Left cardiac atrium (tissue), 4 donors: ENCODE data around the gene MXD4. TPM values are rescaled to one million over a fixed set of nuclear protein-coding genes. Genes with fewer than 3 reads are reported as not detected.

Experiments used
- ATAC-seq, 2 donors: fragments of 200-7000 bp; cut with Tn5 transposase; one replicate each; pipeline ENCODE4 v1.9.1; 2020; ENCODE audit warnings: mild to moderate bottlenecking in 2 of 2, moderate library complexity in 2 of 2
- DNase-seq: peaks from one replicate; pipeline ENCODE4 v3.0.0-alpha.2; 2020
- intact Hi-C, 2 donors: fragments of 100-400 bp; cut with DNase I; formaldehyde crosslinking; loops; one replicate each; pipeline versions ENCODE4 v1.14.1 to v1.15.1; 2022 to 2023
- total RNA-seq, 2 donors: library from RNA; stranded (reverse); fragmentation: NEBNext Ultra II Directional; extraction: Animal tissue kit (Norgen Biotek cat#: 25700); gene quantifications; one replicate each; pipeline ENCODE4 v1.2.1, GENCODE V29; 2021
- donor health status: DM: no; HTN: yes; CAD: no.
- donor health status: DM: no; HTN: yes; CAD: no; lungs with severe emphysema.
- donor health status: DM: yes; HTN: yes; CAD: no.
- donor health status: Dilated cardiomyopathy.

Gene MXD4
- total RNA-seq, 2 donors from 2014 or later, result 27.7 to 46.9 TPM

DNA sequence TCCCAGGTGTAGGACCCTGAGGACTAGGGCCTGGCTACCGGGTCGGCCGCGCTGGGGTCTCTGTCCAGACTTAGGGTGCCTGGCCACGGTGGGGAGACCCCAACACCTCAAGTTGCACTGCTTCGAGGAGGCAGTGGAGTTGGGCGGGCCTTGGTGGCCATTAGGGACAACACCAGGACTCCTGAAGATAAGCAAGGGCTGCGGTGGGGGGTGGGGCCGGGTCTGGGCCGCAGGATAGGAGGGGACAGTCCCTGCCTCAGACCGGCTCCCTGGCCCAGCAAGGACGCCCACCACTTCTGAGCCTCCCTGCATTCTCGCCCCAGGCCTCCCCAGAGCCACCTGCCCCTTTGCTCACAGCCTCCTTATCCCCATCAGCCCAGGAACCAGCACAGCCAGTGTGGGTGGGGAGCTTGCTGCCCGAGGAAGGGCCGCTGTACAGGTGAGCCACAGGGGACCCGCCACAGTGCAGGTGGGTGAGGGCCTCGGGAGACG lies 5.5 kb upstream of the MXD4 start:
- ATAC-seq, result no peak
- intact Hi-C loops, result loop anchor here in 1 of 2 donors (10.0 kb wide), 1 partner anchor 147 kb away; the partner anchor contains the start of genes CFAP99 and ZFYVE28
- DNase-seq, result no peak

DNA sequence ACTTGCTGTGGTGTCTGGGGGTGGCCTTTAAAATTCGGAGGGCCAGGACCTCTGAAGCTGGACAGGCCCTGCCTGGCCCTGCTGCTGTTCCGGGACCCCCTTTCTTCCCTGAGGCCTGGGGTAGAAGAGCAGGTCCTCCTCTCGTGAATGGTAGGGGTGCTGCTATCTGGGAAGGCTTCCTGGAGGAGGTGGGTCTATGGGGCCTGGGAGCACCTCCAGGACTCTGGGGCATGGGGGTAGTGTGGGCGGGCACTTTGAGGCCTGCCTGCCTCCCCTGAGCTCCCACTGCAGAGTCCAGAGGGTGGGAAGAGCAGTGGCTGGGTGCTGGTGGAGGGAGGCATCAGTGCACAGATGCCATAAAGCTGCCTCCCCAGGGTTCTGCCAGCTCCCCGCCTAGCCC lies 4.9 kb upstream of the MXD4 start:
- intact Hi-C loops, result loop anchor here in 1 of 2 donors (10.0 kb wide), 1 partner anchor 148 kb away; the partner anchor contains the start of genes CFAP99 and ZFYVE28
- DNase-seq (no peak), ATAC-seq (no peak)

DNA sequence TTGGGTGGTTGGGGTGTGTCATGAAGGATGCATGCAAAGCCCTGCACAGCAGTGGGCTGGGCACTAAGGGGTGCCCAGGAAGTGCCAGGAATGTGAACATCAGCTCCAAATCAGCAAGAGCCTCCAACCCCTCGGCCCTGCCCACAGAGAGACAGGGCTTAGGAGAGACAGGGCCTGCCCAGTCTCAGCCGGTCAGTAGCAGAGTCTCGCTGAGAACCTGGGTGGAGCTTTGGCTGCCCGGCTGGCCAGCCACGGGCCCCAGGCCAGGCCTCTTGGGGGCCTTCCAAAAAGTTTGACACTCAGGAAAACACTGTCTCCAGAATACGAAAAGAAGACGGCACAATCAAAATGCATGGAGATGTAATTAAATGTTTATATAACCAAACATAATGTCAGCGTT lies 4.3 kb upstream of the MXD4 start:
- intact Hi-C loops, result loop anchor here in 1 of 2 donors (10.0 kb wide), 1 partner anchor 149 kb away; the partner anchor contains the start of genes CFAP99 and ZFYVE28
- ATAC-seq (peak in 1 of 2 donors; percentile 16), DNase-seq (peak; percentile 78)

DNA sequence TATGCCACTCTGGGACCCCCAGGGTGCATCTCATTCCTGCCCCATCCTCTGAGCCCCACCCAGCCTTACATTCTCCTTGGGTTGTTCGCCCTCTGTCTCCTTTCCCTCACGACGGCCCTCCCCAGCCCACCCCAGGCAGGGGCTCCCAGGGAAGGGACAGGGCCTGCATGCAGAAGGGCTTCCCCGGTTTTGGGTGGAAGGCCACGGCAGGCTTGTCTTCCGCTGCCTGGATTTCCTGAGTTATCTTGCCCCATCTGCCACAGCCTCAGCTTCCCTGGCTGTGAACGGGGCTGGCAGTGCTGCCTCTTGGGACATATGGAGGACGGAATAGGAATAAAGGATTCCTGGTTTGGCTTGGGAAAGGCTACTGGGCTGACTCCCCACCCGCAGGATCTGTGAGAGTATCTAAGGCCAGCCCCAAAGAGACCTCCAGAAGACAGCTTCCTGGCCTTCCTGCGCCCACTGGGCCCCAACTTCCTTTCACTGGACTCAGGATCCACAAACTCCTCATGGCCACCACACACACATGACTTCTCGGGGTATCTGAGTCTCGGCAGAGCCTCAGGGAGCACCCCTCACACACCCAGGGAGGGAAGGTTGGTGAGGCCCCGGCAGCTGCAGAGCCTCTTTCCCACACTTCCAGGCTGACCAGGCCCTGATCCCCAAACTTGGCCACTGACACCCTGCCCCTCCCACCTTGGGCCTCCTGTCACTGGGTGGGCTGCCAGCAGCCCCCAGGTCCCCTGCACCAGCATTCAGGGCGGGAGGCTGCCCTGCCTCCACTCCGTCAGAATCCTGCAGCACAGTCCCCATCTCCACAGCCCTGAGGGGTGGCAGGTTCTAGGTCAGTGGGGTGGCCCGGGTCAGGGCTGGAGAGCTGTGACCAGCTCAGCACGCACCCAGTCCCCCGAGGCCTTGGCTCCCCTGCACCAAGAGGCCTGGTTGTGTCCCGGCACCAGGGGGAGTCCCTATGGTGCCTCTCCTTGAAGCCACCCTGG lies 3.5 kb upstream of the MXD4 start:
- DNase-seq (peak; percentile 10), ATAC-seq (no peak)
- intact Hi-C loops, result loop anchor here in 1 of 2 donors (10.0 kb wide), 1 partner anchor 149 kb away; the partner anchor contains the start of genes CFAP99 and ZFYVE28

- DNase-seq (peak; percentile 24), ATAC-seq (no peak)
- intact Hi-C loops, result loop anchor here in 1 of 2 donors (10.0 kb wide), 1 partner anchor 150 kb away; the partner anchor contains the start of genes CFAP99 and ZFYVE28
These were observed 2.7 kb upstream of the MXD4 start for GRCh38 chr4:2264481-2265041.

GRCh38 chr4:2263926-2264321 lies 2.0 kb upstream of the MXD4 start:
- intact Hi-C loops, result loop anchor here in 1 of 2 donors (10.0 kb wide), 1 partner anchor 151 kb away; the partner anchor contains the start of genes CFAP99 and ZFYVE28
- ATAC-seq (no peak), DNase-seq (peak; percentile 18)

- ATAC-seq, result no peak
- intact Hi-C loops, result loop anchor here in 1 of 2 donors (10.0 kb wide), 1 partner anchor 152 kb away; the partner anchor contains the start of genes CFAP99 and ZFYVE28
These were observed 988 bp upstream of the MXD4 start for GRCh38 chr4:2262944-2263250.

GRCh38 chr4:2262145-2262943 lies 435 bp upstream of the MXD4 start:
- ATAC-seq (peak; percentile 94 to 95), DNase-seq (peak; percentile 100)
- intact Hi-C loops, result loop anchor here in 1 of 2 donors (10.0 kb wide), 1 partner anchor 152 kb away; the partner anchor contains the start of genes CFAP99 and ZFYVE28

More at GRCh38 chr4:2262944-2263250, 988 bp upstream of the MXD4 start:
- no peak for DNase-seq

- intact Hi-C loops, result loop anchor here in 1 of 2 donors (10.0 kb wide), 1 partner anchor 154 kb away; the partner anchor contains the start of genes CFAP99 and ZFYVE28
- DNase-seq, result peak; percentile 65
These were observed 628 bp downstream of the MXD4 start for GRCh38 chr4:2261110-2261852.

GRCh38 chr4:2260344-2261109 lies 1.4 kb downstream of the MXD4 start:
- intact Hi-C loops, result loop anchor here in 1 of 2 donors (10.0 kb wide), 1 partner anchor 154 kb away; the partner anchor contains the start of genes CFAP99 and ZFYVE28
- DNase-seq, result peak; percentile 40

More at GRCh38 chr4:2261110-2261852, 628 bp downstream of the MXD4 start:
- ATAC-seq, result peak in 1 of 2 donors; percentile 7

DNA sequence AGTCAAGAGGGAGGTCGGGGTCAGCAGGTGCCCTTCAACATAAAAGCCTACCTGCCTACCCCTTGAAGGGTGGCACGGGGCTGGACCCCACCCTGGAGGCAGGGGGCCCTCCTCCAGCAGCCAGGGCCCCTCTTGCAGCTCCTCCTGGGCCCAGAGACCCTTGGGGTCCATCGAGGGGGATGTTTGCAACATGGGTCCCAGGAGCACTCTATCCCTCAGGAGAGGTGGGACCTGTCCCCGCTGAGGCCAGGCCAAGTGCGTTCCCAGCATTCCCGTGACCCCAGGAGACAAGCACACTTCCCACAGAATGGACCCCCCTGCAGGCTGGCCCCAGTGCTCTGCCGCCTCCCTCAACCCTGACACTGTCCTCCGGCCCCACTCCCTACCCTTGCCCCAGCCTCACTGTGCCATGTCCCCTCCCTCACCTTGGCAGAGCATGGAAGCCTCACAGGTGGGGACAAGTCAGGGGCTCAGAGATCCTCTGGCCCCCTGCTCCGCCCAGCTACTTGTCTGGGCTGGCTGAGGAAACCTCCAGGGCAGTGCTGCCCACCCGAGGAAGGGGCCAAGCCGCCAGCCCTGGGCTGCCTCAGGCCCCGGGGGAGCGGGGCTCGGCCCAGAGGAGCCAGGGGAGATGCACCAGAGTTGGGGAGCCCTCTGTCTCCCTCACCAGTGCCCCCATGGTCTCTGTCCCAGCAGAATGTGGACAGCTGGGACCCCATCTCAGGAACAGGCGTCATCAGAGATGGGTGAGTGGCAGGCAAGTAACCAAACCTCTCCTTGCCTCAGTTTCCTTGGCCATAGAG lies 2.2 kb downstream of the MXD4 start:
- ATAC-seq, result no peak
- intact Hi-C loops, result loop anchor here in 1 of 2 donors (10.0 kb wide), 1 partner anchor 155 kb away; the partner anchor contains the start of genes CFAP99 and ZFYVE28
- peak; percentile 18 for DNase-seq

More at GRCh38 chr4:2260344-2261109, 1.4 kb downstream of the MXD4 start:
- ATAC-seq, result no peak

DNA sequence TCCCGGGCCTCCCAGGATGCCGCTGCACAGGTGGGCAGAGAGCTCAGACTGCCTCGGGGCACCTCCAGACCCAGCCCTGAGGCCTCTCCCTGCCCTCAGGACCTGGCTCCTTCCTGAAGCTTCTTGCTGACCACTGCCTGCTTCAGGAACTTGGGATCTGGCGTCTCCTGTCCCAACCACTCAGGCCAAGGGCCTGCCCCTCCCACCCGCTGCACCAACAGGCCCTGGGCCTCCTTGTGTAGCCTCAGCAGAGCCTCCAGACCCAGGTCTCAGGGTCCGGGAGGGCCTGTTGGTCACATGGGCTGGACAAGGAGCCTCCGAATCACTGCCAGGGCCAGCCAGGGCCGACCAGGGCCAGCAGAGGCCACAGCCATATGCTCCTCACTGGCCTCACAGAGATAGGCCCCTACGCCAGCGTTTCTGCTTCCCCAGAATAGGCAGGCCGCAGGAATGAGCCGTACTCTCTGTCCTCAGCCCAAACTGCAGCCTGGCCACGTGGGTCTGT lies 2.8 kb downstream of the MXD4 start:
- DNase-seq (peak; percentile 21), ATAC-seq (no peak)
- intact Hi-C loops, result no loop called here

GRCh38 chr4:2258091-2259035 lies 3.5 kb downstream of the MXD4 start:
- ATAC-seq, result no peak
- intact Hi-C loops, result no loop called here
- peak; percentile 20 for DNase-seq

- intact Hi-C loops, result no loop called here
- ATAC-seq, result no peak
- DNase-seq, result peak; percentile 20
These were observed 4.4 kb downstream of the MXD4 start for GRCh38 chr4:2257361-2258081.
